H9 (cell line): Measurements from ENCODE around the gene FARSA. TPM values are rescaled to one million over a fixed set of nuclear protein-coding genes. Genes with fewer than 3 reads are reported as not detected.

Experiments used
- DNase-seq: peaks from one replicate; pipeline ENCODE4 v3.0.0-alpha.2; 2017
- H2AFZ ChIP-seq: one replicate; pipeline ENCODE4 v1.6.1; 2013; ENCODE audit warnings: mild to moderate bottlenecking, low read length, control low read depth, moderate library complexity
- H2AK5ac ChIP-seq: 2 replicates; pipeline ENCODE4 v1.6.1; 2013; ENCODE audit warnings: low read length, control low read depth, mixed read lengths; ENCODE audit not compliant: insufficient read length
- H2BK120ac ChIP-seq: one replicate; pipeline ENCODE4 v1.6.1; 2013; ENCODE audit warnings: low read depth, mild to moderate bottlenecking, low read length, control low read depth, inconsistent platforms; ENCODE audit not compliant: poor library complexity, severe bottlenecking
- H2BK12ac ChIP-seq: 2 replicates; pipeline ENCODE4 v1.6.1; 2013; ENCODE audit warnings: low read length, control low read depth, mixed read lengths, low read depth; ENCODE audit not compliant: insufficient read length
- H2BK15ac ChIP-seq: 2 replicates; pipeline ENCODE4 v1.6.1; 2013; ENCODE audit warnings: low read depth, low read length, control low read depth
- H2BK20ac ChIP-seq: one replicate; pipeline ENCODE4 v1.6.1; 2013; ENCODE audit warnings: low read depth, mild to moderate bottlenecking, low read length, control low read depth, inconsistent platforms; ENCODE audit not compliant: poor library complexity, severe bottlenecking
- H2BK5ac ChIP-seq: 2 replicates; pipeline ENCODE4 v1.6.1; 2013; ENCODE audit warnings: low read length, control low read depth, mixed read lengths; ENCODE audit not compliant: insufficient read length
- H3K14ac ChIP-seq: 2 replicates; pipeline ENCODE4 v1.6.1; 2013; ENCODE audit warnings: low read length, control low read depth; ENCODE audit not compliant: insufficient read depth
- H3K18ac ChIP-seq: 2 replicates; pipeline ENCODE4 v1.6.1; 2013; ENCODE audit warnings: low read depth, mild to moderate bottlenecking, mixed read lengths, low read length, control low read depth; ENCODE audit not compliant: insufficient read length
- H3K23ac ChIP-seq: 2 replicates; pipeline ENCODE4 v1.6.1; 2013; ENCODE audit warnings: low read length, control low read depth, mixed read lengths, low read depth; ENCODE audit not compliant: insufficient read length
- H3K23me2 ChIP-seq: 2 replicates; pipeline ENCODE4 v1.6.1; 2013; ENCODE audit warnings: low read depth, mild to moderate bottlenecking, mixed read lengths, low read length, control low read depth; ENCODE audit not compliant: insufficient read length, poor library complexity, severe bottlenecking
- H3K27ac ChIP-seq: 2 replicates; pipeline ENCODE4 v1.5.1; 2013; ENCODE audit warnings: low read length, control low read depth, mixed read lengths, low read depth; ENCODE audit not compliant: insufficient read length
- H3K27me3 ChIP-seq: 2 replicates; pipeline ENCODE4 v1.6.1; 2013; ENCODE audit warnings: low read length, control low read depth, inconsistent platforms; ENCODE audit not compliant: insufficient read depth
- H3K4ac ChIP-seq: 2 replicates; pipeline ENCODE4 v1.6.1; 2013; ENCODE audit warnings: low read depth, mild to moderate bottlenecking, control low read depth, inconsistent platforms, low read length, moderate library complexity
- H3K4me1 ChIP-seq: 2 replicates; pipeline ENCODE4 v1.6.1; 2013; ENCODE audit warnings: low read length, control low read depth, inconsistent platforms; ENCODE audit not compliant: insufficient read depth
- H3K4me2 ChIP-seq: 2 replicates; pipeline ENCODE4 v1.6.1; 2013; ENCODE audit warnings: low read length, control low read depth, mixed read lengths; ENCODE audit not compliant: insufficient read length, insufficient read depth
- H3K56ac ChIP-seq: 2 replicates; pipeline ENCODE4 v1.6.1; 2013; ENCODE audit warnings: low read depth, mild to moderate bottlenecking, mixed read lengths, low read length, control low read depth; ENCODE audit not compliant: insufficient read length
- H3K79me1 ChIP-seq: 2 replicates; pipeline ENCODE4 v1.6.1; 2013; ENCODE audit warnings: low read depth, mild to moderate bottlenecking, moderate library complexity, low read length, control low read depth, inconsistent platforms; ENCODE audit not compliant: insufficient read depth, poor library complexity, severe bottlenecking
- H3K79me2 ChIP-seq: 2 replicates; pipeline ENCODE4 v1.6.1; 2013; ENCODE audit warnings: low read length, control low read depth, inconsistent platforms; ENCODE audit not compliant: insufficient read depth
- H3K9ac ChIP-seq: 2 replicates; pipeline ENCODE4 v1.6.1; 2013; ENCODE audit warnings: low read length, control low read depth, mixed read lengths; ENCODE audit not compliant: insufficient read length; ENCODE audit errors: extremely low read depth
- H3K9me3 ChIP-seq: one replicate; pipeline ENCODE4 v1.6.1; 2013; ENCODE audit warnings: low read depth, low read length, inconsistent platforms; ENCODE audit not compliant: control insufficient read depth
- H3T11ph ChIP-seq: one replicate; pipeline ENCODE4 v1.6.1; 2013; ENCODE audit warnings: mild to moderate bottlenecking, low read length, control low read depth, inconsistent platforms
- H4K20me1 ChIP-seq: one replicate; pipeline ENCODE4 v1.6.1; 2013; ENCODE audit not compliant: control insufficient read depth, insufficient read length, insufficient read depth
- H4K5ac ChIP-seq: 2 replicates; pipeline ENCODE4 v1.6.1; 2013; ENCODE audit warnings: low read depth, mild to moderate bottlenecking, mixed read lengths, low read length, control low read depth; ENCODE audit not compliant: insufficient read length
- H4K8ac ChIP-seq: replicated peaks from 2 replicates; pipeline ENCODE4 v1.6.1; 2013; ENCODE audit warnings: low read length, control low read depth, mixed read lengths, low read depth; ENCODE audit not compliant: insufficient read length
- H4K91ac ChIP-seq: 2 replicates; pipeline ENCODE4 v1.6.1; 2013; ENCODE audit warnings: low read depth, mild to moderate bottlenecking, moderate library complexity, mixed read lengths, low read length, control low read depth; ENCODE audit not compliant: insufficient read length
- H3K27ac Mint-ChIP-seq, 3 experiments: 2 replicates in 2 of 3; 3 replicates in 1 of 3; pipeline ENCODE4 v1.8.0; 2020 to 2021; ENCODE audit warnings: mixed read lengths in 3 of 3, mild to moderate bottlenecking in 1 of 3, moderate library complexity in 1 of 3
- H3K27me3 Mint-ChIP-seq: 2 replicates; pipeline ENCODE4 v1.8.0; 2021; ENCODE audit warnings: low read depth, mild to moderate bottlenecking, moderate library complexity, mixed read lengths
- H3K36me3 Mint-ChIP-seq, 3 experiments: 2 replicates in 2 of 3; 3 replicates in 1 of 3; pipeline ENCODE4 v1.8.0; 2020 to 2021; ENCODE audit warnings: low read depth in 3 of 3, mixed read lengths in 3 of 3; ENCODE audit not compliant: insufficient read depth in 1 of 3
- H3K4me1 Mint-ChIP-seq, 2 experiments: 2 replicates each; pipeline ENCODE4 v1.8.0; 2020; ENCODE audit warnings: mixed read lengths in 2 of 2
- H3K4me3 Mint-ChIP-seq, 2 experiments: 2 replicates in 1 of 2; 3 replicates in 1 of 2; pipeline ENCODE4 v1.8.0; 2020 to 2021; ENCODE audit warnings: mild to moderate bottlenecking in 2 of 2, mixed read lengths in 2 of 2, moderate library complexity in 1 of 2
- H3K9me3 Mint-ChIP-seq, 2 experiments: 2 replicates in 1 of 2; 3 replicates in 1 of 2; pipeline ENCODE4 v1.8.0; 2020; ENCODE audit warnings: mild to moderate bottlenecking in 2 of 2, mixed read lengths in 2 of 2, moderate library complexity in 1 of 2
- WGBS: extraction: QIAGEN DNeasy Blood & Tissue Kit; methylation state at CpG from one replicate; pipeline ENCODE4 v1.1.7; 2013; ENCODE audit warnings: missing lambda C conversion rate, low lambda C conversion rate, mixed read lengths; ENCODE audit not compliant: insufficient read length; ENCODE audit errors: extremely low coverage; 5-methylcytosine and 5-hydroxymethylcytosine counted together
- total RNA-seq: library from RNA; stranded (reverse); gene quantifications from 2 replicates; pipeline ENCODE4 v1.2.1, GENCODE V29; 2021
- TF ChIP-seq, protein P1 (sequence below): fragments of 200-600 bp; sonication (generic); conservative IDR thresholded peaks from 3 replicates; pipeline ENCODE4 v1.8.0; 2021; ENCODE audit warnings: antibody characterized with exemption, mild to moderate bottlenecking

Gene FARSA
- total RNA-seq, 1 experiment from 2014 or later, result 110 TPM

DNA sequence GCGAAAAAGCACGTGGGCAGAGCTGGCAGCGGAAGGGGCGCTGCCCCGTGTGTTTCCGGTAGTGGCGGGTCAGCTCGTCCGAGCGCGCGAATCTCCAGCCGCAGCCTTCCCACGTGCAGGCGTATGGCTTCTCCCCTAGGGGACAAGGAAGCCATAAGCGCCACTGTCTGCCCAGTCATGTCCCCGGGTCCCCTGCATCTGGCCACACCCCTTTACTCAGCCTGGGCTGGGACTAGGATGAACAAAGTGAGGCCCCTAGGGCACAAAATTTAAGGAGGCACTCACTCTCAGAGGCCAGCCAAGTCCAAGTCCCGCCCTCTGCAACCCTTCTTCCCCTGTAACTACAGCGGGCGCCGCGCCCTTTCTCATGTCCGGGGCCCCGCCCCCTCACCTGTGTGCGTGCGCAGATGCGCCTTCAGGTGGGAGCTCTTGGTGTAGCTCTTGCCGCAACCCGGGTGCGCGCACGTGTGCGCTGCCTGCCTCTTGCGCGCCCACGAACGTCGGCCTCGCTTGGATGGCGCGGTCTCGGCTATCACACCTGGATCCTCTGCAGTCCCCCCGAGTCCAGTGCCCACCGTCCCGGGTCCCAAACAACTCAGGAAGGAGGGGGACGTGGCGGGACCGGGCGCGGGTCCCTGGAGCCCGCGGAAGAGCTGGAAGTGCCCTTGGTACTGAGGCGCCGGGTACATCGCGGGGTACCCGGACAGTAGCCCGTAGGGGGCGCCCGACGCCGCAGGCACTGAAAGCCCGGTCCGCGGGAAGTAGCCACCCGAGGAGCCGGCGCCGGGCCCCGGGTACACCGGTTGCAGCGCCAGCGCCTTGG is 48.4 kb downstream of the FARSA start:
- Histone ChIP-seq H3K18ac (peak overlapping the region; percentile 81), H2BK20ac (no peak overlapping the region), H3K4me1 (no peaks in the 10 kb centered on the region), H3K14ac (peak overlapping the region; percentile 85), H3K4me2 (peak overlapping the region; percentile 79), H2AK5ac (no peak overlapping the region), H4K5ac (peak overlapping the region; percentile 9), H3K9me3 (no peaks in the 10 kb centered on the region), H2AFZ (no peak overlapping the region), H2BK12ac (no peak overlapping the region), H2BK15ac (no peak overlapping the region), H3T11ph (no peak overlapping the region), H4K8ac (no peak overlapping the region), H3K9ac (peak overlapping the region; percentile 9), H2BK5ac (no peak overlapping the region), H3K56ac (no peak overlapping the region), H3K23ac (no peak overlapping the region), H3K79me2 (no peaks in the 10 kb centered on the region), H3K79me1 (no peaks in the 10 kb centered on the region), H3K27me3 (0 out of 2 replicates have a peak, but pooled peaks cover 1% of the 10 kb centered on the region), H3K23me2 (peaks cover 6% of the 10 kb centered on the region), H3K4ac (no peak overlapping the region), H3K27ac (peak overlapping the region; percentile 28), H4K20me1 (no peaks in the 10 kb centered on the region), H4K91ac (no peak overlapping the region), H2BK120ac (no peak overlapping the region)
- peaks cover 54% of the 10 kb centered on the region for H3K27me3 Mint-ChIP-seq
- H3K4me1 Mint-ChIP-seq, result peaks cover 13 to 18% of the 10 kb centered on the region in 2 experiments
- peaks cover 16% of the 10 kb centered on the region in 2 experiments for H3K9me3 Mint-ChIP-seq
- no CpG with 5 or more reads among the region's 73 CpGs for WGBS
- peaks cover 0 to 6% (median 4%) of the 10 kb centered on the region in 3 experiments; a peak in 3 of 7 replicates for H3K36me3 Mint-ChIP-seq
- peak overlapping the region in 2 of 3 experiments; percentile 40 to 92; a peak in 3 of 7 replicates for H3K27ac Mint-ChIP-seq
- DNase-seq, result peak; percentile 99
- H3K4me3 Mint-ChIP-seq, result peak overlapping the region; percentile 81 to 89
- TF ChIP-seq, protein P1, sequence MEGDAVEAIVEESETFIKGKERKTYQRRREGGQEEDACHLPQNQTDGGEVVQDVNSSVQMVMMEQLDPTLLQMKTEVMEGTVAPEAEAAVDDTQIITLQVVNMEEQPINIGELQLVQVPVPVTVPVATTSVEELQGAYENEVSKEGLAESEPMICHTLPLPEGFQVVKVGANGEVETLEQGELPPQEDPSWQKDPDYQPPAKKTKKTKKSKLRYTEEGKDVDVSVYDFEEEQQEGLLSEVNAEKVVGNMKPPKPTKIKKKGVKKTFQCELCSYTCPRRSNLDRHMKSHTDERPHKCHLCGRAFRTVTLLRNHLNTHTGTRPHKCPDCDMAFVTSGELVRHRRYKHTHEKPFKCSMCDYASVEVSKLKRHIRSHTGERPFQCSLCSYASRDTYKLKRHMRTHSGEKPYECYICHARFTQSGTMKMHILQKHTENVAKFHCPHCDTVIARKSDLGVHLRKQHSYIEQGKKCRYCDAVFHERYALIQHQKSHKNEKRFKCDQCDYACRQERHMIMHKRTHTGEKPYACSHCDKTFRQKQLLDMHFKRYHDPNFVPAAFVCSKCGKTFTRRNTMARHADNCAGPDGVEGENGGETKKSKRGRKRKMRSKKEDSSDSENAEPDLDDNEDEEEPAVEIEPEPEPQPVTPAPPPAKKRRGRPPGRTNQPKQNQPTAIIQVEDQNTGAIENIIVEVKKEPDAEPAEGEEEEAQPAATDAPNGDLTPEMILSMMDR, result peak; percentile 91
